Measurements from ENCODE around the gene HSPB6.
"Not testable (repeated sequence)": the region's sequence is repeated elsewhere in the genome, so short reads cannot be mapped to it uniquely, and the experiment has no call there.

The HSPB6 gene

GRCh38 chr19:35729021-35729420 is 27.8 kb downstream of the HSPB6 start:
- DNase-seq, result no peak

GRCh38 chr19:35727956-35728706 is 28.7 kb downstream of the HSPB6 start:
- no peak for DNase-seq

GRCh38 chr19:35727053-35727955 is 29.5 kb downstream of the HSPB6 start:
- DNase-seq, result no peak

DNA sequence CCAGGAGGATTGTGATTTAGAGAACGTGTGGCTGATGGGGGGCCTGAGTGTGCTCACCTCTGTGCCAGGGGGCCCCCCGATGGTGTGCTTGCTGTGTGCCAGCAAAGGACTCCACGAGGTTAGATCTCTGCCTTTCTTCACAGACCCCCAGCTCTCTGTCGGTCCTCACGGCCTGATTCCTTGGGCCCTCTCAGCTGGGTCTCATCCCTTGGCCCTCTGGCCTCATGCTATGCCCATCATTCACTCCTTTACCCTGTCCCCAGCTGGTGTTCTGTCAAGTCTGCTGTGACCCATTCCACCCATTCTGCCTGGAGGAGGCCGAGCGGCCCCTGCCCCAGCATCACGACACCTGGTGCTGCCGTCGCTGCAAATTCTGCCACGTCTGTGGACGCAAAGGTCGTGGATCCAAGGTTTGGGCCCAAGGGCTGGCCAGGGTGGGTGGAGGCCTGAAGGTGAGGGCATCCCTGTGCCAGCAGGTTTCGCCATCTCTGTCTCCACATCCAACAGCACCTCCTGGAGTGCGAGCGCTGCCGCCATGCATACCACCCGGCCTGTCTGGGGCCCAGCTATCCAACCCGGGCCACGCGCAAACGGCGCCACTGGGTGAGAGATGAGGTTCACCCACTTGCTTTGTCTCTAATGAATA is 31.5 kb downstream of the HSPB6 start:
- no peak for DNase-seq

- no peak for DNase-seq
Measured at GRCh38 chr19:35724560-35724959, 32.3 kb downstream of the HSPB6 start.

DNA sequence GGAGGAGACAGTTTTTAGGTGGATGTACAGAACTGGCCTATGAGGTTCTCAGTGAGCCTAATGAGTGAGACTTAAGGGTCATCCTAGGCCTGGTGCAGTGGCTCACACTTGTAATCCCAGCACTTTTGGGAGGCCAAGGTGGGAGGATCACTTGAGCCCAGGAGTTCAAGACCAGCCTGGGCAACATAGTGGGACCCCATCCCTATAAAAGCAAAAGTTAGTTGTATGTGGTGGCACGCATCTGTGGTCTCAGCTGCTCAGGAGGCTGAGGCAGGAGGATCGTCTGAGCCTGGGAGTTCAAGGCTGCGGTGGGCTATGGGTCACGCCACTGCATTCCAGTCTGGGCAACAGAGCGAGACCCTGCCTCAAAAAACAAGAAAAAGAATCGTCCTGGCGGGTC is 32.7 kb downstream of the HSPB6 start:
- not testable (repeated sequence) for DNase-seq

- no peak for DNase-seq
Measured at GRCh38 chr19:35723671-35724070, 33.2 kb downstream of the HSPB6 start.

- DNase-seq, result no peak
Measured at GRCh38 chr19:35722897-35723296, 33.9 kb downstream of the HSPB6 start.

- no peak for DNase-seq
Measured at GRCh38 chr19:35722461-35722860, 34.4 kb downstream of the HSPB6 start.

DNA sequence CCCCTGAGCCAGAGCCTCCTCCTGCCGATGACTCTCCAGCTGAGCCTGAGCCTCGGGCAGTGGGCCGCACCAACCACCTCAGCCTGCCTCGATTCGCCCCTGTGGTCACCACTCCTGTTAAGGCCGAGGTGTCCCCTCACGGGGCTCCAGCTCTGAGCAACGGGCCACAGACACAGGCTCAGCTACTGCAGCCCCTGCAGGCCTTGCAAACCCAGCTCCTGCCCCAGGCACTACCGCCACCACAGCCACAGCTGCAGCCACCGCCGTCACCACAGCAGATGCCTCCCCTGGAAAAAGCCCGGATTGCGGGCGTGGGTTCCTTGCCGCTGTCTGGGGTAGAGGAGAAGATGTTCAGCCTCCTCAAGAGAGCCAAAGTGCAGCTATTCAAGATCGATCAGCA is 35.5 kb downstream of the HSPB6 start:
- DNase-seq, result no peak

DNA sequence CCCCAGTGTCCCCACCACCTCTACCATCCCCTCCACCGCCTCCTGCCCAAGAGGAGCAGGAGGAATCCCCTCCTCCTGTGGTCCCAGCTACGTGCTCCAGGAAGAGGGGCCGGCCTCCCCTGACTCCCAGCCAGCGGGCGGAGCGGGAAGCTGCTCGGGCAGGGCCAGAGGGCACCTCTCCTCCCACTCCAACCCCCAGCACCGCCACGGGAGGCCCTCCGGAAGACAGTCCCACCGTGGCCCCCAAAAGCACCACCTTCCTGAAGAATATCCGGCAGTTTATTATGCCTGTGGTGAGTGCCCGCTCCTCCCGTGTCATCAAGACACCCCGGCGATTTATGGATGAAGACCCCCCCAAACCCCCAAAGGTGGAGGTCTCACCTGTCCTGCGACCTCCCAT is 36.2 kb downstream of the HSPB6 start:
- no peak for DNase-seq

GRCh38 chr19:35720163-35720524 is 36.7 kb downstream of the HSPB6 start:
- no peak for DNase-seq

DNA sequence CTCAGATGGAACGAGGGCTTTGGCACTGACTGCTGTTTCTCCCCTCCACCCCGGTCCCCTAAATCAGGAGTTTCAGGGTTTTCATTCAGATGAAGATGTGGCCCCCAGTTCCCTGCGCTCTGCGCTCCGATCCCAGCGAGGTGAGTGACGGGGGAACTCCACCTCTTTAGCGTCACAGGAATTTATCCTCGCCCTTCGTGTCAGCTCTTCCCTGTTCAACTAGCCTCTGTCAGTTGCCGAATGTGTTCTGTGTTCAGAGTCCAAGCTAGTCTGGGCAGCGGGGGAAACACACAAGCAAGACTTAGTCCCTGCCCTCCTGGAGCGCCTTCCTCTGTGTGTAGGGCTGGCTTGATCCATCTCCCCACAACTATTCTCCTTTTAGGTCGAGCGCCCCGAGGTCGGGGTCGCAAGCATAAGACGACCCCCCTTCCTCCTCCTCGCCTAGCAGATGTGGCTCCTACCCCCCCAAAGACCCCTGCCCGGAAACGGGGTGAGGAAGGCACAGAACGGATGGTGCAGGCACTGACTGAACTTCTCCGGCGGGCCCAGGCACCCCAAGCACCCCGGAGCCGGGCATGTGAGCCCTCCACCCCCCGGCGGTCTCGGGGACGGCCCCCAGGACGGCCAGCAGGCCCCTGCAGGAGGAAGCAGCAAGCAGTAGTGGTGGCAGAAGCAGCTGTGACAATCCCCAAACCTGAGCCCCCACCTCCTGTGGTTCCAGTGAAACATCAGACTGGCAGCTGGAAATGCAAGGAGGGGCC is 37.2 kb downstream of the HSPB6 start:
- no peak for DNase-seq

GRCh38 chr19:35718345-35719041 is 38.3 kb downstream of the HSPB6 start:
- DNase-seq, result peak in 1 of 2 experiments; percentile 15

- DNase-seq, result peak in 1 of 2 experiments; percentile 95
Measured at GRCh38 chr19:35717665-35718344, 39.0 kb downstream of the HSPB6 start, which contains the start of gene KMT2B. KMT2B (plus strand) TSS chr19:35718003; CDS start chr19:35718019, 16 bp downstream.

DNA sequence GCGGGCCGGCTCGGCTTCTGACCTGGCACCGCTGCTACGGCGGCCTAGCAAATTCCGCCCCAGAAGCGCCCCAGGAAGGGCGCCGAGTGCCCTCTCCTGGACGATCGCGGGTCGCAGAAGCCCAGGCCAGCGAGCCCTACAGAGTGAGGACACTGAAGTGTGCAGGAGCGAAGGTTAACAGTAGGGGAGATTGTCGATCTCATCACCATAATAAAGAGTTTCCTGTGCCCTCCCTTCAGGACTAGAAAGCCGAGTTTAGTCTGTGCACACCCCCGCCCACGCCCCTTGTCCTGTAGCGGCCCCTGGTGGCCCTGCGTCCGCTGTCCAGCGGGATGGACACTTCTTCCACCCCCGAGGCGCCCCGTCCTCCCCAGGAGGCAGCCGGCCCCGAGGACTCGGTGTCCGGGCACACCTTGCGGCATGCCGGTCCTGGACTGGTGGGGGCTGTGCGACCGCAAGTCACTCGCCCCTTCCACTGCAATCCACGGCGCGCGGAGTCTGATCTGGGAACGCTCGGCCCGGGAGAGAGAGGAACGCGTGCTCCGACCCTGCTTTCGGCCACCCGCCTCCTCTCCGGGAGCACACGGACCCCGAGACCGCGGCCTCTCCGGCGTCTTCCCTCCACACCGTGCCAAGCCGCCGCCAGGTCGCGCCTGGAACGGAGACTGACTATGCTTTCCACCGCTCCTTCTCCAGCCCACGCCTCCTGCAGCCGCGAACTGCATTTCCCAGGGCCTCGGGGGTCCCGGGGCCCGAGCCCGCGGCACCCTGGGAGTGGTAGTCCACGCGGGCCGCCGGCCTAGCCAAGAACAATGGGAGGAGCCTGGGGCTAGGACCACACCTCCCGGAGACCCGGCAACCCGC is 39.8 kb downstream of the HSPB6 start:
- DNase-seq, result peak; percentile 67 to 95

DNA sequence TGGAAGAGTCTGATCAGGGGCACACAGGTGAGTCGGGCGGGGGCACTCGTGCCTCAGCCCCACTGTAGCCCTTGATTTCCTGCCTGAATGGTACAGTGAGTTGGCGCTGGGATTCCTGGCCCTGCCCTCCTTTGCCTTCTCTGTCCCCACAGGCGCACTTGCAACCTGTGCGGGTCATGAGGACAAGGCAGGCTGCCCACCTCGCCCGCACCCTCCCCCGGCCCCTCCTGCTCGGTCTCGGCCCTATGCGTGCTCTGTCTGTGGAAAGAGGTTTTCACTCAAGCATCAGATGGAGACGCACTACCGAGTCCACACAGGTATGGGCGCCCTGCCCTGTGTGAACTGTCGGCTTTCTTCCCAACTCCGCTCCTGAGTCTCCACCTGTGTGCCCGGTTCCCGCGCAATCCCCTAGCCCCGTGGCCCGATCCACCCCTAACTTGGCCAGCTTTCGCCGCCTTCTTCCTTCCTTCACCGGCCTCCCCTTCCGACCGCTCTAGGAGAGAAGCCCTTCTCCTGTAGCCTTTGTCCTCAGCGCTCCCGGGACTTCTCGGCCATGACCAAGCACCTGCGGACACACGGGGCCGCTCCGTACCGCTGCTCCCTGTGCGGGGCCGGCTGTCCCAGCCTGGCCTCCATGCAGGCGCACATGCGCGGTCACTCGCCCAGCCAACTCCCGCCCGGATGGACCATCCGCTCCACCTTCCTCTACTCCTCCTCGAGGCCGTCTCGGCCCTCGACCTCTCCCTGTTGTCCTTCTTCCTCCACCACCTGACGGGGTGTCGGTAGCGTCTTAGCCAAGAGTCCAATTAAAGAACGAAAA is 40.6 kb downstream of the HSPB6 start:
- DNase-seq, result no peak

GRCh38 chr19:35715355-35715809 is 41.4 kb downstream of the HSPB6 start:
- no peak for DNase-seq

DNA sequence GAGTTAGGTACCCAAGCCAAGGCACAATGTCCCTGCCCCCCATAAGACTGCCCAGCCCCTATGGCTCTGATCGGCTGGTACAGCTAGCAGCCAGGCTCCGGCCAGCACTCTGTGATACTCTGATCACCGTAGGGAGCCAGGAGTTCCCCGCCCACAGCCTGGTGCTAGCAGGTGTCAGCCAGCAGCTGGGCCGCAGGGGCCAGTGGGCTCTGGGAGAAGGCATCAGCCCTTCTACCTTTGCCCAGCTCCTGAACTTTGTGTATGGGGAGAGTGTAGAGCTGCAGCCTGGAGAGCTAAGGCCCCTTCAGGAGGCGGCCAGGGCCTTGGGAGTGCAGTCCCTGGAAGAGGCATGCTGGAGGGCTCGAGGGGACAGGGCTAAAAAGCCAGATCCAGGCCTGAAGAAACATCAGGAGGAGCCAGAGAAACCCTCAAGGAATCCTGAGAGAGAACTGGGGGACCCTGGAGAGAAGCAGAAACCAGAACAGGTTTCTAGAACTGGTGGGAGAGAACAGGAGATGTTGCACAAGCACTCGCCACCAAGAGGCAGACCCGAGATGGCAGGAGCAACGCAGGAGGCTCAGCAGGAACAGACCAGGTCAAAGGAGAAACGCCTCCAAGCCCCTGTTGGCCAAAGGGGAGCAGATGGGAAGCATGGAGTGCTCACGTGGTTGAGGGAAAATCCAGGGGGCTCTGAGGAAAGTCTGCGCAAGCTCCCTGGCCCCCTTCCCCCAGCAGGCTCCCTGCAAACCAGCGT is 42.1 kb downstream of the HSPB6 start:
- peak; percentile 15 to 33 for DNase-seq

All from NCI-H2081 (cell line).